GM12878 (cell line): ENCODE data around the gene BCAP31.

Experiments
- BCL11A ChIP-seq: IDR thresholded peaks from 2 replicates; pipeline ENCODE4 v1.6.1; 2011; ENCODE audit warnings: low read depth, low read length
- BRCA1 ChIP-seq: IDR thresholded peaks from 2 replicates; pipeline ENCODE4 v1.6.1; 2011; ENCODE audit warnings: low read depth, low read length, improper control_type of control experiment
- CEBPB ChIP-seq, 2 experiments: fragments of 150-350 bp in 1 of 2; IDR thresholded peaks; 2 replicates each; pipeline ENCODE4 v1.6.1; 2012 to 2014; ENCODE audit warnings: low read depth in 2 of 2, low read length in 2 of 2, borderline replicate concordance in 1 of 2, inconsistent platforms in 1 of 2
- CTCF ChIP-seq, 3 experiments: IDR thresholded peaks in 2 of 3; conservative IDR thresholded peaks in 1 of 3; 2 replicates each; pipeline ENCODE4 v1.5.1; 2011; ENCODE audit warnings: low read depth in 3 of 3, low read length in 3 of 3, mild to moderate bottlenecking in 3 of 3, control low read depth in 2 of 3, moderate library complexity in 2 of 3, inconsistent platforms in 1 of 3, mixed read lengths in 1 of 3; ENCODE audit not compliant: control insufficient read depth in 2 of 3, insufficient read depth in 1 of 3; ENCODE audit errors: extremely low read depth in 1 of 3
- HDAC6 ChIP-seq: fragments of 200-600 bp; sonication (generic); IDR thresholded peaks from one replicate; pipeline ENCODE4 v1.8.0; 2017; ENCODE audit warnings: antibody characterized with exemption; ENCODE audit not compliant: unreplicated experiment
- MEF2B ChIP-seq: fragments of 450-650 bp; IDR thresholded peaks from 2 replicates; pipeline ENCODE4 v1.6.1; 2018; ENCODE audit warnings: mild to moderate bottlenecking, moderate library complexity; ENCODE audit not compliant: partially characterized antibody, poor library complexity, severe bottlenecking
- NFYA ChIP-seq: IDR thresholded peaks from 2 replicates; pipeline ENCODE4 v1.6.1; 2011; ENCODE audit warnings: low read depth, mild to moderate bottlenecking, low read length, improper control_type of control experiment, borderline replicate concordance
- NRF1 ChIP-seq: conservative IDR thresholded peaks from 2 replicates; pipeline ENCODE4 v1.6.1; 2011; ENCODE audit warnings: mild to moderate bottlenecking, low read depth, low read length, improper control_type of control experiment
- RAD21 ChIP-seq: IDR thresholded peaks from 2 replicates; pipeline ENCODE4 v1.6.1; 2011; ENCODE audit warnings: mild to moderate bottlenecking, low read depth, low read length, moderate library complexity; ENCODE audit not compliant: insufficient read depth
- RBBP5 ChIP-seq: fragments of 200-600 bp; sonication (generic); conservative IDR thresholded peaks from 2 replicates; pipeline ENCODE4 v1.6.1; 2016
- RCOR1 ChIP-seq: conservative IDR thresholded peaks from 2 replicates; pipeline ENCODE4 v1.6.1; 2012; ENCODE audit warnings: low read depth, low read length, improper control_type of control experiment
- SPI1 ChIP-seq: IDR thresholded peaks from 2 replicates; pipeline ENCODE4 v1.6.1; 2011; ENCODE audit warnings: low read depth, mild to moderate bottlenecking, low read length, moderate library complexity, borderline replicate concordance; ENCODE audit not compliant: insufficient read depth
- ZZZ3 ChIP-seq: IDR thresholded peaks from 2 replicates; pipeline ENCODE4 v1.6.1; 2011; ENCODE audit warnings: low read depth; ENCODE audit not compliant: control insufficient read depth, insufficient read length

- no peak for TF ChIP-seq RAD21
- no peak for TF ChIP-seq CTCF (IDR thresholded peaks at IDR 0.05 in 2 of 3, conservative IDR thresholded peaks at IDR 0.05 in 1 of 3; ENCODE audit: control insufficient read depth in 2 of 3, extremely low read depth in 1 of 3, insufficient read depth in 1 of 3, low read depth in 3 of 3, low read length in 3 of 3)
- TF ChIP-seq HDAC6 = no peak
- no peak for TF ChIP-seq RBBP5
- no peak for TF ChIP-seq CEBPB (IDR thresholded peaks at IDR 0.05; ENCODE audit: borderline replicate concordance in 1 of 2, low read depth in 2 of 2, low read length in 2 of 2)
- no peak for TF ChIP-seq ZZZ3
- no peak for TF ChIP-seq BCL11A
- TF ChIP-seq SPI1 = no peak
- no peak for TF ChIP-seq NRF1
- no peak for TF ChIP-seq BRCA1
- no peak for TF ChIP-seq NFYA
- TF ChIP-seq MEF2B = no peak
- TF ChIP-seq RCOR1 = no peak
Measured at GRCh38 chrX:153673428-153674218, 50.6 kb downstream of the BCAP31 start, which contains the start of gene PNCK.
